A673 (cell line): ENCODE data around the gene FRMD3. TPM values are rescaled to one million over a fixed set of nuclear protein-coding genes. Genes with fewer than 3 reads are reported as not detected.

Experiments
- BruUV-seq: library from RNA; stranded (reverse); fragments of 400-500 nt; replicated peaks from 2 replicates; lab custom pipeline; 2021; lab: Mats Ljungman, UMichigan
- CTCF ChIA-PET: fragments of 300-600 bp; sonication (Branson Sonifier 250); formaldehyde crosslinking; loops from one replicate; lab custom pipeline; 2022; ENCODE audit warnings: antibody characterized with exemption; lab: Charles Lee
- POLR2A ChIA-PET: fragments of 300-600 bp; sonication (Branson Sonifier 250); formaldehyde crosslinking; loops from one replicate; lab custom pipeline; 2022; ENCODE audit warnings: antibody characterized with exemption; ENCODE audit not compliant: low non-redundant PET; lab: Charles Lee
- DNase-seq: peaks from one replicate; pipeline ENCODE4 v3.0.0-alpha.2; 2015; ENCODE audit warnings: low spot score
- H3K27ac ChIP-seq: fragments of 200-600 bp; sonication (generic); 2 replicates; pipeline ENCODE4 v1.5.1; 2016; ENCODE audit warnings: mixed run types, low read depth, mild to moderate bottlenecking, mixed read lengths, antibody characterized with exemption, low read length; ENCODE audit not compliant: poor library complexity, severe bottlenecking
- H3K27me3 ChIP-seq: fragments of 200-600 bp; sonication (generic); replicated peaks from 2 replicates; pipeline ENCODE4 v1.6.1; 2017; ENCODE audit warnings: mixed run types, low read depth, mild to moderate bottlenecking, mixed read lengths, antibody characterized with exemption, low read length; ENCODE audit not compliant: insufficient read depth, poor library complexity
- H3K36me3 ChIP-seq: fragments of 200-600 bp; sonication (generic); 2 replicates; pipeline ENCODE4 v1.6.1; 2016; ENCODE audit warnings: mixed run types, mild to moderate bottlenecking, mixed read lengths, antibody characterized with exemption, low read length; ENCODE audit not compliant: insufficient read depth, poor library complexity, severe bottlenecking
- H3K4me1 ChIP-seq: fragments of 200-600 bp; sonication (generic); 2 replicates; pipeline ENCODE4 v1.6.1; 2017; ENCODE audit warnings: mixed run types, mild to moderate bottlenecking, mixed read lengths, antibody characterized with exemption, low read length; ENCODE audit not compliant: insufficient read depth, poor library complexity, severe bottlenecking
- H3K4me3 ChIP-seq: fragments of 200-600 bp; sonication (generic); 2 replicates; pipeline ENCODE4 v1.5.1; 2016; ENCODE audit warnings: low read depth, mixed run types, mild to moderate bottlenecking, mixed read lengths, low read length; ENCODE audit not compliant: poor library complexity, severe bottlenecking
- H3K9me3 ChIP-seq: fragments of 200-600 bp; sonication (generic); 2 replicates; pipeline ENCODE4 v1.6.1; 2016; ENCODE audit warnings: mixed run types, low read depth, mild to moderate bottlenecking, mixed read lengths, antibody characterized with exemption, low read length; ENCODE audit not compliant: poor library complexity, severe bottlenecking
- CTCF ChIP-seq: fragments of 300-800, 200-600 bp; sonication (generic); conservative IDR thresholded peaks from 2 replicates; pipeline ENCODE4 v1.5.1; 2017; ENCODE audit warnings: low read depth, mild to moderate bottlenecking, antibody characterized with exemption, low read length, moderate library complexity, mixed read lengths
- EZH2 ChIP-seq: fragments of 200-600 bp; sonication (generic); IDR thresholded peaks from 2 replicates; pipeline ENCODE4 v1.6.1; 2017; ENCODE audit warnings: borderline replicate concordance, low read depth, mild to moderate bottlenecking, mixed read lengths, antibody characterized with exemption, low read length; ENCODE audit not compliant: poor library complexity, severe bottlenecking
- intact Hi-C: fragments of 100-400 bp; cut with micrococcal nuclease; formaldehyde crosslinking; loops from one replicate; pipeline ENCODE4 v1.10.0; 2022; ENCODE audit not compliant: unreplicated experiment
- total RNA-seq: library from RNA; stranded (reverse); gene quantifications from 2 replicates; pipeline ENCODE4 v1.2.3, GENCODE V29; 2021

FRMD3 gene
- total RNA-seq, 1 experiment from 2014 or later = 1.0 TPM

GRCh38 chr9:83533296-83533695, 4.9 kb downstream of the FRMD3 start:
- peaks cover 48% of the 10 kb centered on the region for H3K27me3 ChIP-seq
- no peak overlapping the region for H3K4me3 ChIP-seq
- H3K9me3 ChIP-seq = no peaks in the 10 kb centered on the region
- CTCF ChIA-PET = no interaction called here
- H3K36me3 ChIP-seq = no peaks in the 10 kb centered on the region
- peaks cover 8% of the 10 kb centered on the region for H3K4me1 ChIP-seq
- DNase-seq = no peak
- H3K27ac ChIP-seq = no peak overlapping the region
- intact Hi-C loops = loop anchor here (5.0 kb wide), 1 partner anchor 41 kb away; no protein-coding TSS in a partner anchor
- TF ChIP-seq CTCF (no peak), EZH2 (no peak)
- no TSS peak for BruUV-seq
- POLR2A ChIA-PET = no interaction called here

- BruUV-seq = no TSS peak
- Histone ChIP-seq H3K4me3 (no peak overlapping the region), H3K9me3 (no peaks in the 10 kb centered on the region), H3K27ac (no peak overlapping the region), H3K27me3 (peaks cover 13% of the 10 kb centered on the region), H3K36me3 (no peaks in the 10 kb centered on the region), H3K4me1 (no peaks in the 10 kb centered on the region)
- no peak for TF ChIP-seq CTCF
- no peak for TF ChIP-seq EZH2
- ChIA-PET POLR2A (no interaction called here), CTCF (interaction anchor here (0.6 kb wide), 1 partner anchor 194 kb away, joined by 3 read pairs; no protein-coding TSS in a partner anchor)
- intact Hi-C loops = no loop called here
- DNase-seq = no peak
Measured at GRCh38 chr9:83526901-83527300, 11.3 kb downstream of the FRMD3 start.

GRCh38 chr9:83526211-83526610, 12.0 kb downstream of the FRMD3 start:
- intact Hi-C loops = no loop called here

More at GRCh38 chr9:83526211-83526610, 12.0 kb downstream of the FRMD3 start:
- no peak for TF ChIP-seq EZH2
- no peak for TF ChIP-seq CTCF
- Histone ChIP-seq H3K36me3 (no peaks in the 10 kb centered on the region), H3K4me3 (no peak overlapping the region), H3K27me3 (peaks cover 13% of the 10 kb centered on the region), H3K27ac (no peak overlapping the region), H3K4me1 (no peaks in the 10 kb centered on the region), H3K9me3 (no peaks in the 10 kb centered on the region)
- POLR2A ChIA-PET = no interaction called here
- no TSS peak for BruUV-seq
- CTCF ChIA-PET = interaction anchor here (0.6 kb wide), 1 partner anchor 193 kb away, joined by 3 read pairs; no protein-coding TSS in a partner anchor
- no peak for DNase-seq
